Fibroblast of pulmonary artery (primary cell): ENCODE results near the gene TAMALIN.

Experiments
- DNase-seq: peaks from one replicate; pipeline ENCODE4 v3.0.0-alpha.2; 2010; ENCODE audit warnings: low read depth
- H3K4me3 ChIP-seq: replicated peaks from 2 replicates; pipeline ENCODE4 v1.5.1; 2011; ENCODE audit warnings: low read depth, mild to moderate bottlenecking, control low read depth, low read length, moderate library complexity
- CTCF ChIP-seq: IDR thresholded peaks from 2 replicates; pipeline ENCODE4 v1.5.1; 2011; ENCODE audit warnings: mild to moderate bottlenecking, control low read depth, low read length, inconsistent platforms; ENCODE audit errors: missing control alignments

Gene TAMALIN

GRCh38 chr12:51962737-51963136 lies 44.0 kb upstream of the TAMALIN start:
- no peak overlapping the region for H3K4me3 ChIP-seq
- TF ChIP-seq CTCF = no peak
- DNase-seq = no peak

- TF ChIP-seq CTCF = no peak
- no peak overlapping the region for H3K4me3 ChIP-seq
- no peak for DNase-seq
Observed at GRCh38 chr12:51963477-51963876, 43.3 kb upstream of the TAMALIN start.

- DNase-seq = no peak
- TF ChIP-seq CTCF = no peak
- no peak overlapping the region for H3K4me3 ChIP-seq
Observed at GRCh38 chr12:51969643-51970042, 37.1 kb upstream of the TAMALIN start.

- DNase-seq = peak; percentile 64
- no peak overlapping the region for H3K4me3 ChIP-seq
- TF ChIP-seq CTCF = peak; percentile 65
Observed at GRCh38 chr12:51970904-51971646, 35.7 kb upstream of the TAMALIN start.

GRCh38 chr12:51971679-51972421 lies 34.9 kb upstream of the TAMALIN start:
- H3K4me3 ChIP-seq = no peak overlapping the region
- TF ChIP-seq CTCF = no peak
- peak; percentile 53 for DNase-seq

- no peak for TF ChIP-seq CTCF
- H3K4me3 ChIP-seq = no peak overlapping the region
- DNase-seq = no peak
Observed at GRCh38 chr12:51972422-51972812, 34.3 kb upstream of the TAMALIN start.
